Endothelial cell of umbilical vein (primary cell): Measurements from ENCODE around the gene NFYC.

Experiments
- CTCF ChIP-seq, 2 donors: IDR thresholded peaks; 1 replicate in 1 of 2; 2 replicates in 1 of 2; pipeline ENCODE4 v1.5.1; 2011; ENCODE audit warnings: low read length in 2 of 2, mild to moderate bottlenecking in 2 of 2, moderate library complexity in 2 of 2, control low read depth in 1 of 2, inconsistent platforms in 1 of 2, low read depth in 1 of 2; ENCODE audit not compliant: insufficient read depth in 1 of 2; ENCODE audit errors: extremely low read depth in 1 of 2
- POLR2A ChIP-seq: IDR thresholded peaks from 2 replicates; pipeline ENCODE4 v1.6.1; 2012; ENCODE audit warnings: low read depth, mild to moderate bottlenecking, control low read depth, low read length

DNA sequence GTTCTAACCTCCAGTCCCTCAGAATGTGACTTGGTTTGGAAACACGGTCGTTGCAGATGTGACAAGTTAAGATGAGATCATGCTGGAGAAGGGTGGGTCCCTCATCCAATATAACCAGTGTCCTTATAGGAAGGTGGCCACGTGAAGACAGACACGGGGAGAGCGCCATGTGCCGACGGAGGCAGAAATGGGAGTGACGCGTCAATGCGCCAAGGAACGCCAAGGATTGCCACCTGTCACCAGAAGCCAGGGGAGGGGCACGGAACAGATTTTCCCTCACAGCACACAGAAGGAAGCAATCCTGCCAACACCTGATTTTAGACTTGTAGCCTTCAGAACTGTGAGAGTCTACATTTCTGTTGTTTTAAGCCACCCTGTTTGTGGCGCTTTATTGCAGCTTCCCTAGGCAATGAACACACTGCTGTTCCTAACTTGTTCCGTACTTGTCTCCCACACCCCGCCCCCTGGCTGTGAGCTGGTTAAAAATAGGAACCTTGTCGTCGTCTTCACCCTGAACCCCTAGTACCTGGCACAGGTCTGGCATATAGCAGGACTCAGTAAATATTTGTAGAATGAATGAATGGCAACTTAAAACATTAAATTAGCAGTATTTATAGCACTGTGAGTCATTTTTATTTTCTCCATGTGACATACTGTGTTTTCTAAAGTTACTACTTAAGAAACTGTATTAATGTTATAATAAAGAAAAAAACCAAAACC, 40.2 kb upstream of the NFYC start:
- TF ChIP-seq CTCF (IDR thresholded peaks at IDR 0.05; ENCODE audit: extremely low read depth in 1 of 2, insufficient read depth in 1 of 2, low read depth in 1 of 2, low read length in 2 of 2) (no peak), POLR2A (no peak)
